GM21423 (cell line): Measurements from ENCODE around the gene NBEAL2.

Experiments
- ATAC-seq: cut with Tn5 transposase; IDR thresholded peaks from one replicate; pipeline ENCODE4 v1.9.1; 2021; ENCODE audit warnings: mild to moderate bottlenecking, moderate library complexity; ENCODE audit not compliant: unreplicated experiment

Gene NBEAL2

GRCh38 chr3:46984591-46985459, 5.4 kb downstream of the NBEAL2 start:
- no peak for ATAC-seq

DNA sequence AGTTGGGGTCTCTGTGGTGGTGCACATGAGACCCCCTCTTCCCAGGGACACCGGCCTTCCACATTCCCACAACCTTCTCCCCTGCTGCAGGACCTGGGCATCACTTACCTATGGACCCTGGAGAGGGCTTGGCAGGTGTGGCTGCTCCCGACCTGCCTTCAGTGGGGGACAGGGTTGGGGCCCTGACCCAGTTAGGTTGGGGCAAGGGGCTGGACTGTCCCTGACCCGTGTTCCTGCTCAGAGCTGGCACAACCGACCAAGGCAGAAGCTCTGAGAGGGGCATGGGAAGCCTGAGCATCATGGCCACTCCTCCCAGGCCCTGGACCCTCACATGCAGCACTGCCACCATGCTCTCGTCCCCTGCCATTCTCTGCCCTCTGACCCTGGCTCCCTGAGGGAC, 6.1 kb downstream of the NBEAL2 start:
- ATAC-seq: no peak

DNA sequence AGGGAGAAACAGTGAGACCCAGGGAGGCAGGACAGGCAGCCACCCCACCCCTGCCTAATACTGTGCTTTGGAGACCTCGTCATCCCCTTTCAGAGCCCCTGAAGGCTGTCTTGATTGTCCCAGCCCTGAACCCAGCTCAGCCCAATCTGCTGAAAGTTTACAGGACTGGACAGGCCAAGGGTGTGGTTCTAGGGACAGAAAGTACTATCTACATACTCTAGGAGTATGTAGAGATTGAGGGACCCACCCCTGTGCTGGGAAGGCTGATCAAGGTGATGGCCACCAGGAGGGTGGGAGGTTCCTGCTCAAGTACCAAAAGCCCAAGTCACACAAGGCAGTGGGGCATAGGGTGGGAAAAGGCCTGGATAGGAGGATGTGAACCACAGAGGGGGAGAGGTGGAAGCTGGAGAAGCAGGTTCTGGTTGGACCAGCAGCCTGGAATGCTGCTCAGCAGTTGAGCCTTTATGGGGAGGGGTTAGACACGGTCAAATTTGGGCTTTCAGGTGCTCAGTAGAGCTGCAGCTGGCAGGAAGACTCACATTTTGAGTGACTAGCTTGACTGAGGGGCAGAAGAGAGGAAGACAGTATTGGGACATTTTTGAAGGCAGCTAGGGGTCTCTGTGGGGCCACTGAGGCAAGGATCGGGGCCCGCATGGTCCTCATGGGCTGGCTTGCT, 6.7 kb downstream of the NBEAL2 start:
- no peak for ATAC-seq

DNA sequence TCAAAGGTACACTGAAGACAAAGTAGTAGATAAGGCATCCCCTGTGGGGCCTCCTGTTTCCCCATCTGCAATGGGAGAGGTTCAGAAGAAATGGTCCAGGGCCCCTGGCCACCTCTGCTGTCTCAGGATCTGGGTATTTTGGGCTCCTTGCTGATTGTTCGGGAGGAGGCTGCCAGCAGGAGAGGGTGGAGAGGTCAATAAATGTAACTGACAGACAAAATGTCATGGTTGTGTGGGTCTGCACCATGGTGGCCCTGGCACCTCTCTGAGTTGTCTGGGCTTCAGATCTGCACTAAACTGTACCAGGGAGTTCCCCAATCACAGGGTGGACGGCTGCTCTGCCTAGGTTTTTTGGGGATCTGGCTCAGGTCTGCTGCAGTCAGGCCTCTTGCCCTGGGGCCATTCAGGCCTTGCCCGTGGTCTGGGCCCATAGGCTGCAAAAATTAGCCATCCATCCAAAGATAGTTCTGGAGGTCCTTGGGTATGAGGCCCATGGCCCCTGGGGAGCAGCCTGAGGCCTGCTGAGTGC, 7.4 kb downstream of the NBEAL2 start:
- ATAC-seq: no peak

DNA sequence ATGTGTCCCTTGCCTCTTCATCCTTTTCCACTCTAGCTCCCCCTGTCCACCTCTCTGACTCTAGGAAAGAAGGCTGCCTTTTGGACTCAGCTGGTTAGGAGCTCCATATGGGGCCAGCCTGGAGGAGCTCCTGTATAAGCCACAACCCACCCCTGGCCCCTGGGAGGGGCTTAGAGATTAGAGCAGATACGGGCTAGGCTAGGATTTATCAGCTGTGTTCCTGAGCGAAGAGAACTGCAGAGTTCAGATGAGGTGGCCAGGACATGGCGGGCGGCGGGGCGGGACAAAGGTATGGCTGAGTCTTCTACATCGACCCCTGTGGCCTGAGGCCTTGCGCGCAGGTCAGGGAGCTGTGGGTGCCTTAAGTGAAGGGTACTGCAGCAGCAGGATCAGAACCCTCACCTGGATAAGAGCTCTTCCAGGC, 7.9 kb downstream of the NBEAL2 start:
- ATAC-seq: no peak

- ATAC-seq: peak; percentile 72
These were observed 8.4 kb downstream of the NBEAL2 start for GRCh38 chr3:46987743-46988401.

DNA sequence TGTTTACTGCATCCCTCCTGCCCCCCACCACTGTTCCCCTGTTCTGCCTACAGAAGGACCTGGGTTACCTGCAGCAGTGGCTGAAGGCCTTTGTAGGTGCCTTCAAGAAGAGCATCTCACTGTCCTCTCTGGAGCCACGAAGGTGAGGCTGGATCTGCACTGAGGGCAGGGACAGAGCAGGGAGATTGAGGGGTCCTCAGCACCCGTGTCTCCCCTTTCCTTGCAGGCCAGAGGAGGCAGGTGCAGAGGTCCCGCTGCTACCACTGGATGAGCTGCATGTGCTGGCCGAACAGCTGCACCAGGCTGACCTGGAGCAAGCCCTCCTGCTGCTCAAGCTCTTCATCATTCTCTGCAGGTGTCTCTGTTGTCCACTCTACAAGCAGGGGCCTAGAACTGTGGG, 9.2 kb downstream of the NBEAL2 start:
- ATAC-seq: no peak

GRCh38 chr3:46989146-46989810, 9.8 kb downstream of the NBEAL2 start:
- no peak for ATAC-seq

- ATAC-seq: no peak
These were observed 11.3 kb downstream of the NBEAL2 start for GRCh38 chr3:46990573-46991374.

DNA sequence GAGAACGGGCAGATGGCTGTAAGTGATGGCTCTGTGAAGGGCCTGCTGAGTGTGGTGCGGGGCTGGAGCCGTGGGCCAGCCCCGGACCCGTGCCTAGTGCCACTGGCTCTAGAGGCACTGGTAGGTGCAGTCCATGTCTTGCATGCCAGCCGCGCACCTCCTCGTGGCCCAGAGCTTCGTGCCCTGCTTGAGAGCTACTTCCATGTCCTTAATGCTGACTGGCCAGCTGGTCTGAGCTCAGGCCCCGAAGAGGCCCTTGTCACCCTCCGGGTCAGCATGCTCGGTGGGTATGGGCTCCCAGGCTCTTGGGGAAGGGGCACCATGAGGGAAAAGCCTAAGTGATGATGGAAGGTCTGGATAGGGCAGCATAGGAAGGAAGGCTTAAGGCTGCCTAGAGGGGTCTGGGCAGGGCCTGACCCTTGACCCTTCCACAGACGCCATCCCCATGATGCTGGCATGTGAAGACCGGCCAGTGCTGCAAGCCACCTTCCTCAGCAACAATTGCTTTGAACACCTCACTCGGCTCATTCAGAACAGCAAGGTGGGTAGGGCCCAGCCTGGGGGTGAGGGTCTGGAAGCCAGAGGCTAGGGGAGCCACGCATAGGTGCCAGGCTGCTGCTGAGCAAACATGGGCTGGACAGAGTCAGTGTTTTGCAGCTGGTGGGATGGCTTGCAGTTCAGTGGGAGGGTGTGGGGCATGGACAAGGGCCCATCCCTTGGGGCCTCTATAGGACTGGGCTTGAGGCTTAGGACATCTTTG, 12.1 kb downstream of the NBEAL2 start:
- no peak for ATAC-seq

GRCh38 chr3:46992231-46992630, 12.8 kb downstream of the NBEAL2 start:
- no peak for ATAC-seq

- ATAC-seq: no peak
These were observed 13.8 kb downstream of the NBEAL2 start for GRCh38 chr3:46993292-46993691.

DNA sequence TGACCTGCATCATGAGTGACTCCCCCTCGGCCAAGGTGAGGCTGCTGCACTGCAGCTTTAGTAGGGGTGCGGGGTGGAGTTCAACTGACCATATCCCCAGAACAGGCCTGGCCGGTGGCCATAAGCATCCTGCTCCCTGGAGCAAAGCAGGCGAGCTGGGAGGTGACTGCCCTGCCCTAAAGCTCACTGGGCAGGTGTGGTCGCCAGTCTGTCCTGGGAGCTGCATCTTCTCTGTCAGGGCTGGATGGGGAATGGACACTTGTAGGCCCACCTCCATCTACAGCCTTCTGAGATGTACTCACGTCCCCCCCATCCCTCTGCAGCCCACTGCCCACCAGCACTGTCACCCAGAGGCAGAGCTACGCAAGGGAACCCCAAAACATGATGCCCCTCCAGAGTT, 14.5 kb downstream of the NBEAL2 start:
- no peak for ATAC-seq

- no peak for ATAC-seq
These were observed 15.6 kb downstream of the NBEAL2 start for GRCh38 chr3:46994801-46995731.

DNA sequence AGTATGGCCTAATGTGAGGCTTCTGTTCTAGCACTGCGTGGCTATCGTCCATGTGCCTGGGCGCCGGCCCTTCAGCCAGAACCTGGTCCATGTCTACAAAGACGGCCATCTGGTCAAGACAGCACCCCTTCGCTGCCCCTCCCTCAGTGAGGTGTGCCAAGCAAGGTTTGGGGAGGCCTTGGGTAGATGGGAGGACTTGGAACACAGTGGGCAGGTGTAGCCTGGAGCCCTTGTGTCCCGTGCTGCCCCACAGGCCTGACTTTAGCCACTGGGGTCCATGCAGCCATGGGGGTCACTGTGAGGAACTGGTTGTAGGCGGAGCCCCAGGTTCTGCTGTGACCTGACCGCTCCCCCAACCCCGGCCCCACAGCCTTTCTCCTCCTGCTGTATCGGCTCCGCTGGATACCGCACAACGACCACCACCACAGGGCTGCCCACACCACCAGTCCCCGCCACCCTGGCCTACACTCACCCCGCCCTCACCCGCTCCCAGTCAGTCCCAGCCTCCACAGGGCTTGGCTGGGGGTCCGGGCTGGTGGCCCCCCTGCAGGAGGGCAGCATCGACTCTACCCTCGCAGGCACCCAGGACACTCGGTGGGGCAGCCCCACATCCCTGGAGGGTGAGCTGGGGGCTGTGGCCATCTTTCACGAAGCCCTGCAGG, 16.6 kb downstream of the NBEAL2 start:
- no peak for ATAC-seq

DNA sequence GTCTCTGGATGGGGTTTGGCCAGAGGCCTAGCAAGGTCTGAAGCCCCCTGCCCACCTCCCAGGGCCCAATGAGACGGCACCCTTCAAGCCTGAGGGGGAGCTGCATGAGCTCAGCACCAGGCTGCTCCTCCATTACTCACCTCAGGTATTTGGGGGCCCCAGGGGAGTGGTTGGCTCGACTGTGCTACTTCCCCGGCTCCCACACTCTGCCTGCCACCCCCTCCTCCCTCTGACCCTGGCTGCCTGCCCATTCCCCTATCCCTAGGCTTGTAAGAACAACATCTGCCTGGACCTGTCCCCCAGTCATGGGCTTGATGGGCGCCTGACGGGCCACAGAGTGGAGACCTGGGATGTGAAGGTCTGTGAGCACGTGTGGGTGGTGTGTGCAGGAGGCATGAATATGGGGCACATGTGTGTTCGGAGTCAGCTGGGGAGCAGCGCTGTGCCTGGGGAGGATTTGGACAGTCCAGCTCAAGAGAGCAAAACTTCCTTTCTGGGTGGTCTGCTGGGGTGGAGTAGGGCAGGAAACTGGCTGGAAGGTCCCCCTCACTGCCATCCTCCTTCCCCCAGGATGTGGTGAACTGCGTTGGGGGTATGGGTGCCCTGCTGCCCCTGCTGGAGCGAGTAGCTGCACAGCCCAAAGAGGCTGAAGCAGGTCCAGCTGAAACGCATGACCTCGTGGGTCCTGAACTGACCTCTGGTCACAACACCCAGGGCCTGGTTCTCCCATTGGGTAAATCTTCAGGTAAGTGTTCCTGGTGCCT, 17.4 kb downstream of the NBEAL2 start:
- no peak for ATAC-seq

DNA sequence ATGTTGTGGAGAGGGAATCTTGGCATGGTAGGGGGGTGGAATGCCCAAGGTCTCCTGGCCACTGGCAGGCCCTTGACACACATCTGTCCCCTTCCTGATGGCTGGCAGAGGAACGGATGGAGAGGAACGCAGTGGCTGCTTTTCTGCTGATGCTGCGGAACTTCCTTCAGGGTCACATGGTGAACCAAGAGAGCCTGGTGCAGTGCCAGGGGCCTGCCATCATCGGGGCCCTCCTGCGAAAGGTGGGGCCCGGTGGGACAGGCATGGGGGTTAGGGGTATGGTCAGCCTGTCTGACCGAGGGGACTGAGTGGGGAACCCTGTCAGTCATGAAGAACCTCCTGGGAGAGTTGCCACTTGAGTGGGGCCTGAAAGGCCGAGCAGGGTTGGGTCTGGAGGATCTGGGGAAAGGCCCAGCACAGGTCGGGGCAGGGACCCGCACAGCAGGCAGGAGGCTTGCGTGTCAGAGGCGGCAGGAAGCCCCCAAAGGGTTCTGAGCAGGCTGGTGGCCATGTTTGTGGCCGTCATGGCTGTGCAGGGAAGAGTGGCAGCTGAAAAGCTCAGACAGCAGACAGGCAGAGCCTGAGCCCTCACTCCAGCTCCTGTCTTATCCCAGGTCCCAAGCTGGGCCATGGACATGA, 18.1 kb downstream of the NBEAL2 start:
- no peak for ATAC-seq
